T47D (cell line): ENCODE data around the gene DELE1.

Source experiments
- DNase-seq, 2 experiments: peaks; one replicate each; pipeline versions ENCODE4 v3.0.0 to v3.0.0-alpha.2; 2011 to 2012; ENCODE audit warnings: low read depth in 1 of 2, low spot score in 1 of 2
- JUND ChIP-seq: IDR thresholded peaks from 2 replicates; pipeline ENCODE4 v1.6.1; 2012; ENCODE audit warnings: low read depth
- in situ Hi-C: cut with HindIII; loops from 2 replicates; pipeline ENCODE4 v1.10.0; 2016; ENCODE audit warnings: low sequenced_read_pairs, low pct_unique_long_range_greater_than_20kb

DELE1 gene

DNA sequence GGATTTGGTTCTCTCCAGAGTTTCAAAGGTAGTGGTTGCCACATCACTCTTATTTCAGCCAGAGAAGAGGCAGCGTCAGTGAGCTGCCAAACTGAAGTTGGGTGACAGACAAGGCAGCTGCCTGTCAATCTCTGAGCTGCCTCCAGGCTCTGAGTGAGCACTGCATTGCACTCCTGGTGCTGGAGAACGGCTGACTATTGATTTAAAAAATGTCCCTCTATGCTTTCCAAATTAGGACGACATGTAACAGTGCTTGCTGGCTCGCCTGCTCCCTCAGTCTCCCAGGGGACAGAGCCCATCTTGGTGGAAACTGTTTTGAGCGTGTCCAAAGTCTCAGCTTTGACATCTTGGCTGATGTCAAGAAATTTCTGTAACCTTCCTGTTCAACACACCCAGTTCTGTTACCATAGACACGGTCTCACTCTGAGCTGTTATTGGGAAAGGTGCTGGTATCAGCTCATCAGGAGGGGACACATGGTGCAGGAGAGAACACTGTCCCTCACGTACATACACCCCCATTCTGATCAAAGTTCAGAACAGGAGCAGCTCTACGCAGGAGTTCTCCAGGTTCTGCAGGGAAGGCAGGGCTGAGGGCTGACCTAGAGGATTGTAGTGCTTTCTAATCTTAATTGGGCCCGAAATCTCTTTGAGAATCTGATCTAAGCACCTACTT, 18.6 kb downstream of the DELE1 start:
- in situ Hi-C loops, result no loop called here
- DNase-seq, result no peak
- no peak for TF ChIP-seq JUND

DNA sequence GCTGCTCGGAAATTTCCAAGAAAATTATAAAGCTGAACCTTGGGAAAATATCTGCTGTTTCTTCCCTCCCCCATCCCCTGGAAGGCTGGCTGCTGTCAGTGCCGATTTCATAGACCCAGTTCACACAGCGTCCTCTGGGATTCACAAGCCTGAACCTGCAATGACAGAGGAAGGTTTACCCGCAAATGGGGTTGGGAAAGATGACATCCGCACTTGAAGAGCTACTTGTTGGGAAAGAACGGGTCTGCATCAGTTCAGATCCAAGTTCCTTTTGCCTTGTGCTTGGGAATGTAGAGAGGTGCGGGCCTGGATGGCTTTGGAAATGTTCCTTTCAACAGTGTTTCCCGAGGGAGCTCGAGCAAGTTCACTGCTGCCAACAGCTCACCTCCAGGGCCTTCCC, 20.4 kb downstream of the DELE1 start:
- in situ Hi-C loops, result no loop called here
- TF ChIP-seq JUND, result no peak
- DNase-seq, result no peak

DNA sequence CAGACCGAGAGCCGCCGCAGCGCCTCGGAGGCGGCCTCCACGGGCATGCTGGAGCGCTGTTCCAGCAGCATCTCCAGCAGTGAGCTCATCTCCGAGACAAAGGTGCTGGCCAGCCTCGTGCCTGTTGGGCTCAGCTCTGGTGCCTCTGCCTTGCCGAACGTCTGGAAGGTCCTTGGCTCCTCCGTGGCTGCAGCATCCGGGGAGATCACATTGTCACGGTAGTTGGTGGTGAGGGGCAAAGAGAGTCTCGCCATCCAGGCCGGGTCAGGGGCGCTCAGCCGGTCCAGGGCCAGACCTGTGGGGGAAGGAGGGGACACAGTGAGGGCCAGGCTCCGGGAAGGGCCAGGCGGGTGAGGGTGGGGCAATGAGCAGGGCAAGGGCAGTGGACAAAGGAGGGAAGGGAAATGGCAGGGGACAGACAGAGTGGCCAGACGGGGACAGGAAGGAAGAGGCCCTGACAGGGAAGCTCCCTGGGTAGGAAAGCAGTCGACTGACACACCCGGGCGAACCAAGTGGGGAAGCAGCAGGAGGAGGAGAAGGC, 21.9 kb downstream of the DELE1 start:
- TF ChIP-seq JUND, result no peak
- no peak for DNase-seq
- in situ Hi-C loops, result no loop called here

DNA sequence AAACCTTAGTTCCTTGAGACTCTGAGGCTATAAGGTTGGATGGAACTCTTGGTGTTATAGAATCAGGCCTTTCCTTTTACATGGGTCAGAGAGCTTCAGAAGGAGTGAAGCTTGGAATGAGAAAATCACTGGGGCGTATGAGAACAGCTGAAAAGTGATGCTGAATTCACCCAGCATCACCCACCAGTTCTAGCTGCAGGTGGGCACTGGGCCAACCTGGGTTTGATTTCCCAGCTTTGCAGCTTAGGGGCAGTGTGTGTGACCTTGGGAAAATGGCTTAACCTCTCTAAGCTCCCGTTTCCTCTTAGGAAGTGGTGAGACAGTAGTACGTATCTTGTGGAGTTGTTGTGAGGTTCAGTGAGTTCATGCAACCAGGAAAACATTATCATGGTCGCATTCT, 23.6 kb downstream of the DELE1 start:
- no peak for DNase-seq
- no peak for TF ChIP-seq JUND
- in situ Hi-C loops, result no loop called here

DNA sequence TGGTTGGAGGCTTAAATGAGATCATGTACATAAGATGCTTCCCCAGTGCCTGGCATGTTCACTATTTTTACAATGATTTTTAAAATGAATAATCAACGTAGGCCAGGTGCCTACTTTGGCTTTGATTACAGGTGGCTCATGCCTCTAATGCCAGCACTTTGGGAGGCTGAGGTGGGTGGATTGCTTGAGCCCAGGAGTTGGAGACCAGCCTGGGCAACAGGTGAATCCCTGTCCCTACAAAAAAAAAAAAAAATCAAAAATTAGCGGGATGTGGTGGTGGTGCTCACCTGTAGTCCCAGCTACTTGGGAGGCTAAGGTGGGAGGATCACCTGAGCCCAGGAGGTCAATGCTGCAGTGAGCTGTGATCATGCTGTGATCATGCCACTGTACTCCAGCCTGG, 25.1 kb downstream of the DELE1 start:
- TF ChIP-seq JUND, result no peak
- no peak for DNase-seq
- in situ Hi-C loops, result no loop called here

DNA sequence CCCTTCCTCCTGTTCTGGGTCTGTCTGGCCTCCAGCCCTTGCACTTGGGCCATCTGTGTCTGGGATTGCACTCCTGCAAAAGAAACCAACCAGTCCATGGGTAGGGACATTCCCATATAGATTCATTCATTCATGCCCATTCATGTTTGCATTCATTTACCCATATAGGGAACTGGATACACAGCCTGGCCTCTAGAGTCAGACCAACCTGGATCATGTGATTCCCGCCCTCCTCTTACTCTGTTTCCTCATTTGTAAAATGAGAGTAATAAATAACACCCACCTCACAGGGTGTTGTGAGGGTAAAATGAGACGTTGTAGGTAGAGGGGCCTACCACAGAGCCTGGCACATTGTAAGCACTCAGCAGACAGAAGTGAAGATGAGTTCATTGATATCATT, 25.8 kb downstream of the DELE1 start:
- TF ChIP-seq JUND, result no peak
- in situ Hi-C loops, result no loop called here
- no peak for DNase-seq

DNA sequence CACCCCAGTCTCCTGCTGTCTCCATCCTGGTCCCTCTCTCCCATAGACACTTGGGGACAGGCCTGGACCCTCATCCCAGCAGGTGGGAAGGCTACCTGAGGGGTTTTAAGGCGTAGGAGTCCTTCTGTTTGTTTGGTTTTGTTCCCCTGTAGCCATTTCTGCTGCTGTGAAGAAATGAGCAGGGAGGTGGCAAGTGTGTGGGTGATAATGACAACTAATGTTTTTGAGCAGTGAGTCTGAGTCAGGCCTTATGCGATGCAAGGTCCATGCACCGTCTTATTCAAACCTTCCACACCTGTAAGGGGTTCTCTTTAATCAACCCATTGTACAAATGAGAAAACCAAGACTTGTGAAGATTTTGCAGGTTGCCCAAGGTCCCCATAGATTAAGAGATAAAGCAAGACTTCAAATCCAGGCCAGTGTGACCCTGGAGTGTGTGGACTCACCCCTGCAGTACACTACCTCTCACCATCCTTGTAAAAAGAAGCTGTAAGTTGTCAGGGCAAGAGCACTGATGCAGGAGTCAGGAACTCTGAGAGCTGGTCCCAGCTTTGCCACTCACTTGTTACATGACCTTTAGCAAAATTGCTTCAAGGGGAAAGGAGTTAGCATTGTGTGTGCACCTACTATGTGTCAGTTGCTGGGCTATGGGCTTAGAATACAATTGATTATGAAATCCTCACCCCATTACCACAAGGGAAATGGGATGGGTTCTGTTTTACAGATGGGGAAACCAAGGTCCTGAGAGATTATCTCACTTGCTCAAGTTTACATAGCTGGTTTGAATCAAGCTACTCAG, 26.7 kb downstream of the DELE1 start:
- in situ Hi-C loops, result no loop called here
- no peak for TF ChIP-seq JUND

DNA sequence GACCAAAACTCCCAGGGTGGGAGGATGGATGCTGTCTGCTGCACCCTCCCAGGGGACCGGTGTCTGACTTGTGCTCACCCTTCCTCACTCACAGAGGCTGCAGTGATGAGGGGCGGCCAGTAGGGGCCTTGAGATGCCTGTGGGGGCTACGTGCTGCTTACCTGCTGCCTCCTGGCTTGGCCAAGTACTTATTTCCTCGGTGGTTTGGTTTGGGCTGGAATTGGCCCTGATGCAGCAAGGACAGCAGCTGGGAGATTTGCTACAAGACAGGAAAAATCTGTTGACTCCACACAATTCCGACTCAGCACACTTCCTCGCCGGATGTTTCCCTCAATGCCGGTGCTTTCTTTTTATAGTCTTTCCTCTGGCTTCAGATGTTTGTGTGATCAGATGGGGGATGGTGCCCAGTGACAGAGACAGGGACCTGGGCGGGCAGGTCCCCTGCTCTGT, 27.7 kb downstream of the DELE1 start:
- DNase-seq, result no peak
- in situ Hi-C loops, result no loop called here
- no peak for TF ChIP-seq JUND

More for the DNA sequence above, 26.7 kb downstream of the DELE1 start:
- DNase-seq, result no peak

DNA sequence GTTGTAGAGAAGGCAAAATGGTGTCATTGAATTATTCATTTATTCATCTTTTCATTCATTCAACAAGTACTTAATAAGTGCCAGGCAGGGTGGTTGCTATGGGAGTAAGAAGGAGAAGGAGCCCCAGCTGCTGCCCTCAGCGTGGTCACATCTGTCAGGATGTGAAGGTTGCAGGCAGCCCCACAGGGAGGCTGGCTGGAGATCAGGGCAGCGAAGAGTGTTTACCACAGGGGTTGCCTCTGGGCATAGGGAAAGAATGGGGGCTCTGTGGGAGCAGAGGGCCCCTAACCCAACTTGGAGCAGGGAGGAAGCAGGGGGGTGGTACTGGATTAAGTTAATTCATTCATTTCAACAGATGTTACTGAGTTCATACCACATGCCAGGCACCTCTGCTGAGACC, 28.3 kb downstream of the DELE1 start:
- no peak for TF ChIP-seq JUND
- DNase-seq, result no peak
- in situ Hi-C loops, result no loop called here

DNA sequence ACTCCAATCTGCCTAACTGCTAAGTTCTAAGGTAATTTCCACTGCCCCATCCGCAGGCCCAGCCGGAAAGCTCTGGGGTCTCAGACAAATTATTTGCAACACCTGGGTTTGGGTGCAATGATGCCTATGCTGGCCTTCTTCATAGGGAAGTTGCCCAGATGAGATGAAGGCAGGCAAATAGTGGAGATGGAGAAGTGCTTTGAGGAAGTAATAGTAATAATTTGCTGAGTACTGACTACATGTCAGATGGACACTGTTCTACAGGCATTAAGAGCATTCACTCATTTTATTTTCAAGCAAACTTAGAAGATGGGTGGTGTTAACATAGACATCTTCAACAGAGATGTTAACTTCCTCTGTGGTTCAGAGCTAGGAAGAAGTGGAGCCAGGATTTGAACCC, 30.5 kb downstream of the DELE1 start:
- in situ Hi-C loops, result no loop called here
- no peak for TF ChIP-seq JUND
- DNase-seq, result no peak

DNA sequence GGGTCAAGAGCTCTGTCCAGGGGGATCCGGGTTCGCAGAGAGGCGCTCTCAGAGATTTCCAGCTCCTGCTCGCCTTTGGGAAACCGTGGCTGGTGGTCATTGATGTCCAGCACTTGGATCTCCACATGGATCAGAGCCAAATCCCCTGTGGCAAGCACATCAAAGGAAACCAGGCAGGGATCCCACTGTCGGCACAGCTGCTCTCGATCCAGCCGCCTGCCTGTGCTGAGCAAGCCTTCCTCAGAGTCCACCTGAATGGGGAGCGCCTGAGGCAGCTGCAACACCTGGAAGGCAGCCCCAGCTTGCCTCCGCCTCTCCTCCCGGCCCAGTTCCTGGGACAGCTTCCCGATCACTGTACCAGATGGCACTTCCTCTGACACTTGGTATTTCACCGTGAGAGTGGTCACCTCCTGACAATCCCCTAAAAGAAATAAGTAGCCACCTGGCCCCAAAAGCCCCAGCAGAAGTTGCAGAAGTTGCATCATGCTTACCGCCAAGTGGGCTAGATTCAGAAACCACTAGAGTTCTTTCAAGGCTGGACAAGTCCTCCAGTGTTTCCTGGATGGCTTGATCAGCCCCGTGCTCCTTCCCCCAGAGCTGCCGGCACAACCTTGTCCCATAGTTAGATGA, 33.8 kb downstream of the DELE1 start:
- DNase-seq, result no peak
- in situ Hi-C loops, result no loop called here
- no peak for TF ChIP-seq JUND

DNA sequence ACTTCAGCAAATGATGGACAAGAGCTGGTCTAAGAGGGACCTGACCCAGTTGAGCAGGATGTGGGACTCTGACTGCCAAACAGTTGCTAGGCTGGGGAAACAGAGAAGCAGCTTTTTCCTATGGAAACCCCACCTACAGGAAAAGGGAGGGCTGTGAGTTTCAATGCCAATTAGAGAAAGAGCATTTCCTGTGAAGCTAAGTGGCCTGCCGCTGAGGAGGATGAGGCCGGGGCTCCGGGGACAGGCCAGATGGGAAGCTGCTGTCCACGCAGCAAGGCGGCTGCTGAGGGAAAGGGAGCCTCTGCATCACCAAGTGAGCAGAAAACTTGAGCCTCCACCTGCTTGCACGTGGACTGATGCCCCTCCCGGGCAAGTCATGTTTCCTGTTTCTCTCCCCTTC, 34.4 kb downstream of the DELE1 start, which contains the start of gene PCDH12:
TSS of gene PCDH12 (minus strand) at position 90 of the 400 bp plus-strand sequence. CDS start 351 bp downstream, outside the sequence.
- TF ChIP-seq JUND, result no peak
- DNase-seq, result no peak
- in situ Hi-C loops, result no loop called here
